Measurements from ENCODE around the gene RHOT1. TPM values are rescaled to one million over a fixed set of nuclear protein-coding genes. Genes with fewer than 3 reads are reported as not detected.

Gene RHOT1
- total RNA-seq, 5 donors from 2014 or later (not counting 1 experiment from before 2014, with no cell fraction given) = 18.7 to 26.8 (median 24.1) TPM

GRCh38 chr17:32215696-32216095 is 73.4 kb downstream of the RHOT1 start:
- Mint-ChIP-seq H3K27me3 (no peaks in the 10 kb centered on the region), H3K27ac (no peak overlapping the region), H3K4me3 (no peak overlapping the region), H3K9me3 (no peaks in the 10 kb centered on the region), H3K36me3 (peaks cover 34% of the 10 kb centered on the region), H3K4me1 (peaks cover 0 to 4% (median 1%) of the 10 kb centered on the region in 3 donors)
- ChIA-PET POLR2A (interaction anchor here (0.6 to 0.7 kb wide), 2 partner anchors 13 to 896 kb away, joined by 3 to 6 read pairs; no protein-coding TSS in a partner anchor), CTCF (no interaction called here)
- H3K36me3 ChIP-seq (ENCODE audit: control insufficient read depth in 2 of 2, extremely low read depth in 1 of 2, insufficient read depth in 1 of 2, low read length in 1 of 2) = peaks cover 0 to 7% of the 10 kb centered on the region in 2 donors
- no peak overlapping the region for H3K27ac ChIP-seq (ENCODE audit: low read length)
- no peaks in the 10 kb centered on the region for H3K9me3 ChIP-seq
- no peak overlapping the region for H3K4me3 ChIP-seq (ENCODE audit: control insufficient read depth in 1 of 2, extremely low read depth in 1 of 2, low read length in 1 of 2)
- ATAC-seq (replicated peaks in 1 of 4) = no peak
- H3K27me3 ChIP-seq (replicated peaks in 1 of 2; ENCODE audit: control insufficient read depth in 2 of 2, extremely low read depth in 1 of 2, insufficient read depth in 2 of 2, low read length in 1 of 2) = no peaks in the 10 kb centered on the region
- no peak for DNase-seq
- H3K4me1 ChIP-seq (ENCODE audit: control insufficient read depth in 1 of 2, extremely low read depth in 1 of 2, insufficient read depth in 2 of 2, low read length in 2 of 2) = no peaks in the 10 kb centered on the region
- no CpG with 5 or more reads among the region's 3 CpGs for WGBS (ENCODE audit: insufficient coverage)

- POLR2A ChIA-PET = interaction anchor here (0.6 kb wide), 2 partner anchors 13 to 843 kb away, joined by 3 to 5 read pairs; no protein-coding TSS in a partner anchor
- no peaks in the 10 kb centered on the region for H3K27me3 ChIP-seq (replicated peaks in 1 of 2; ENCODE audit: control insufficient read depth in 2 of 2, extremely low read depth in 1 of 2, insufficient read depth in 2 of 2, low read length in 1 of 2)
- H3K9me3 Mint-ChIP-seq = no peaks in the 10 kb centered on the region
- DNase-seq = no peak
- H3K4me1 ChIP-seq (ENCODE audit: control insufficient read depth in 1 of 2, extremely low read depth in 1 of 2, insufficient read depth in 2 of 2, low read length in 2 of 2) = no peaks in the 10 kb centered on the region
- H3K36me3 ChIP-seq (ENCODE audit: control insufficient read depth in 2 of 2, extremely low read depth in 1 of 2, insufficient read depth in 1 of 2, low read length in 1 of 2) = peaks cover 0 to 9% of the 10 kb centered on the region in 2 donors
- CTCF ChIA-PET = interaction anchor here in 1 of 2 donors (0.6 kb wide), 3 partner anchors 9 to 20 kb away, joined by 3 read pairs; no protein-coding TSS in a partner anchor
- no peak overlapping the region for H3K27ac Mint-ChIP-seq
- whole genome bisulfite sequencing (ENCODE audit: insufficient coverage) = 83% methylated on average over 1 of the region's 3 CpGs
- H3K9me3 ChIP-seq = no peaks in the 10 kb centered on the region
- H3K27me3 Mint-ChIP-seq = no peaks in the 10 kb centered on the region
- H3K4me3 ChIP-seq (ENCODE audit: control insufficient read depth in 1 of 2, extremely low read depth in 1 of 2, low read length in 1 of 2) = no peak overlapping the region
- no peak for ATAC-seq (replicated peaks in 1 of 4)
- no peak overlapping the region for H3K4me3 Mint-ChIP-seq
- no peak overlapping the region for H3K27ac ChIP-seq (ENCODE audit: low read length)
- H3K4me1 Mint-ChIP-seq = peaks cover 0 to 7% (median 1%) of the 10 kb centered on the region in 3 donors
- H3K36me3 Mint-ChIP-seq = peaks cover 12% of the 10 kb centered on the region
These were observed 80.3 kb downstream of the RHOT1 start for GRCh38 chr17:32222621-32223020.

GRCh38 chr17:32223703-32224102 is 81.4 kb downstream of the RHOT1 start:
- 67% methylated on average over 1 of the region's 3 CpGs for WGBS (ENCODE audit: insufficient coverage)
- H3K4me3 ChIP-seq (ENCODE audit: control insufficient read depth in 1 of 2, extremely low read depth in 1 of 2, low read length in 1 of 2) = no peak overlapping the region
- H3K27ac Mint-ChIP-seq = no peak overlapping the region
- no peaks in the 10 kb centered on the region for H3K9me3 Mint-ChIP-seq
- ATAC-seq (replicated peaks in 1 of 4) (no peak), DNase-seq (no peak)
- H3K27me3 Mint-ChIP-seq = no peaks in the 10 kb centered on the region
- CTCF ChIA-PET = no interaction called here
- H3K36me3 Mint-ChIP-seq = peaks cover 15% of the 10 kb centered on the region
- no peaks in the 10 kb centered on the region for H3K9me3 ChIP-seq
- POLR2A ChIA-PET = no interaction called here
- no peak overlapping the region for H3K27ac ChIP-seq (ENCODE audit: low read length)
- peaks cover 0 to 7% (median 1%) of the 10 kb centered on the region in 3 donors for H3K4me1 Mint-ChIP-seq
- no peaks in the 10 kb centered on the region for H3K27me3 ChIP-seq (replicated peaks in 1 of 2; ENCODE audit: control insufficient read depth in 2 of 2, extremely low read depth in 1 of 2, insufficient read depth in 2 of 2, low read length in 1 of 2)
- H3K36me3 ChIP-seq (ENCODE audit: control insufficient read depth in 2 of 2, extremely low read depth in 1 of 2, insufficient read depth in 1 of 2, low read length in 1 of 2) = peaks cover 0 to 6% of the 10 kb centered on the region in 2 donors
- no peak overlapping the region for H3K4me3 Mint-ChIP-seq
- no peaks in the 10 kb centered on the region for H3K4me1 ChIP-seq (ENCODE audit: control insufficient read depth in 1 of 2, extremely low read depth in 1 of 2, insufficient read depth in 2 of 2, low read length in 2 of 2)

GRCh38 chr17:32226886-32227285 is 84.6 kb downstream of the RHOT1 start:
- ChIA-PET CTCF (no interaction called here), POLR2A (no interaction called here)
- peaks cover 9% of the 10 kb centered on the region for H3K36me3 Mint-ChIP-seq
- no peak overlapping the region for H3K4me3 Mint-ChIP-seq
- DNase-seq (no peak), ATAC-seq (replicated peaks in 1 of 4) (no peak)
- H3K4me1 ChIP-seq (ENCODE audit: control insufficient read depth in 1 of 2, extremely low read depth in 1 of 2, insufficient read depth in 2 of 2, low read length in 2 of 2) = no peaks in the 10 kb centered on the region
- no CpG with 5 or more reads among the region's 3 CpGs for WGBS (ENCODE audit: insufficient coverage)
- no peaks in the 10 kb centered on the region for H3K9me3 ChIP-seq
- no peaks in the 10 kb centered on the region for H3K27me3 ChIP-seq (replicated peaks in 1 of 2; ENCODE audit: control insufficient read depth in 2 of 2, extremely low read depth in 1 of 2, insufficient read depth in 2 of 2, low read length in 1 of 2)
- no peaks in the 10 kb centered on the region for H3K27me3 Mint-ChIP-seq
- no peak overlapping the region for H3K27ac Mint-ChIP-seq
- peaks cover 0 to 2% (median under 1%) of the 10 kb centered on the region in 3 donors for H3K4me1 Mint-ChIP-seq
- no peaks in the 10 kb centered on the region for H3K9me3 Mint-ChIP-seq
- no peak overlapping the region for H3K27ac ChIP-seq (ENCODE audit: low read length)
- no peak overlapping the region for H3K4me3 ChIP-seq (ENCODE audit: control insufficient read depth in 1 of 2, extremely low read depth in 1 of 2, low read length in 1 of 2)
- peaks cover 0 to 6% of the 10 kb centered on the region in 2 donors for H3K36me3 ChIP-seq (ENCODE audit: control insufficient read depth in 2 of 2, extremely low read depth in 1 of 2, insufficient read depth in 1 of 2, low read length in 1 of 2)

- Mint-ChIP-seq H3K36me3 (peaks cover 9% of the 10 kb centered on the region), H3K4me3 (no peak overlapping the region), H3K27ac (no peak overlapping the region), H3K27me3 (no peaks in the 10 kb centered on the region), H3K4me1 (peaks cover 6 to 7% (median 6%) of the 10 kb centered on the region in 3 donors), H3K9me3 (no peaks in the 10 kb centered on the region)
- DNase-seq (no peak), ATAC-seq (replicated peaks in 1 of 4) (no peak)
- no peaks in the 10 kb centered on the region for H3K4me1 ChIP-seq (ENCODE audit: control insufficient read depth in 1 of 2, extremely low read depth in 1 of 2, insufficient read depth in 2 of 2, low read length in 2 of 2)
- WGBS (ENCODE audit: insufficient coverage) = 95% methylated on average over 9 of the region's 9 CpGs
- no peaks in the 10 kb centered on the region for H3K9me3 ChIP-seq
- H3K27ac ChIP-seq (ENCODE audit: low read length) = no peak overlapping the region
- peaks cover 0 to 6% of the 10 kb centered on the region in 2 donors for H3K36me3 ChIP-seq (ENCODE audit: control insufficient read depth in 2 of 2, extremely low read depth in 1 of 2, insufficient read depth in 1 of 2, low read length in 1 of 2)
- CTCF ChIA-PET = no interaction called here
- H3K27me3 ChIP-seq (replicated peaks in 1 of 2; ENCODE audit: control insufficient read depth in 2 of 2, extremely low read depth in 1 of 2, insufficient read depth in 2 of 2, low read length in 1 of 2) = no peaks in the 10 kb centered on the region
- H3K4me3 ChIP-seq (ENCODE audit: control insufficient read depth in 1 of 2, extremely low read depth in 1 of 2, low read length in 1 of 2) = no peak overlapping the region
- POLR2A ChIA-PET = no interaction called here
These were observed 85.6 kb downstream of the RHOT1 start for GRCh38 chr17:32227910-32228309.

- CTCF ChIA-PET = no interaction called here
- Histone ChIP-seq H3K36me3 (ENCODE audit: control insufficient read depth in 2 of 2, extremely low read depth in 1 of 2, insufficient read depth in 1 of 2, low read length in 1 of 2) (no peaks in the 10 kb centered on the region), H3K4me3 (ENCODE audit: control insufficient read depth in 1 of 2, extremely low read depth in 1 of 2, low read length in 1 of 2) (no peak overlapping the region), H3K9me3 (no peaks in the 10 kb centered on the region), H3K4me1 (ENCODE audit: control insufficient read depth in 1 of 2, extremely low read depth in 1 of 2, insufficient read depth in 2 of 2, low read length in 2 of 2) (no peaks in the 10 kb centered on the region), H3K27ac (ENCODE audit: low read length) (no peak overlapping the region), H3K27me3 (replicated peaks in 1 of 2; ENCODE audit: control insufficient read depth in 2 of 2, extremely low read depth in 1 of 2, insufficient read depth in 2 of 2, low read length in 1 of 2) (no peaks in the 10 kb centered on the region)
- no CpG with 5 or more reads among the region's 2 CpGs for WGBS (ENCODE audit: insufficient coverage)
- Mint-ChIP-seq H3K9me3 (no peaks in the 10 kb centered on the region), H3K27me3 (no peaks in the 10 kb centered on the region), H3K36me3 (peaks cover 3% of the 10 kb centered on the region), H3K4me3 (no peak overlapping the region), H3K27ac (no peak overlapping the region), H3K4me1 (peaks cover 9 to 11% (median 11%) of the 10 kb centered on the region in 3 donors)
- POLR2A ChIA-PET = no interaction called here
- no peak for ATAC-seq (replicated peaks in 1 of 4)
- DNase-seq = no peak
These were observed 93.3 kb downstream of the RHOT1 start for GRCh38 chr17:32235588-32235987.

GRCh38 chr17:32239456-32239855 is 97.2 kb downstream of the RHOT1 start:
- no peak overlapping the region for H3K4me3 ChIP-seq (ENCODE audit: control insufficient read depth in 1 of 2, extremely low read depth in 1 of 2, low read length in 1 of 2)
- CTCF ChIA-PET = no interaction called here
- no peaks in the 10 kb centered on the region for H3K9me3 ChIP-seq
- DNase-seq = no peak
- Mint-ChIP-seq H3K27me3 (no peaks in the 10 kb centered on the region), H3K36me3 (peaks cover 7% of the 10 kb centered on the region), H3K9me3 (no peaks in the 10 kb centered on the region), H3K27ac (no peak overlapping the region), H3K4me3 (no peak overlapping the region), H3K4me1 (no peaks in the 10 kb centered on the region)
- no peaks in the 10 kb centered on the region for H3K27me3 ChIP-seq (replicated peaks in 1 of 2; ENCODE audit: control insufficient read depth in 2 of 2, extremely low read depth in 1 of 2, insufficient read depth in 2 of 2, low read length in 1 of 2)
- H3K36me3 ChIP-seq (ENCODE audit: control insufficient read depth in 2 of 2, extremely low read depth in 1 of 2, insufficient read depth in 1 of 2, low read length in 1 of 2) = no peaks in the 10 kb centered on the region
- no peaks in the 10 kb centered on the region for H3K4me1 ChIP-seq (ENCODE audit: control insufficient read depth in 1 of 2, extremely low read depth in 1 of 2, insufficient read depth in 2 of 2, low read length in 2 of 2)
- 57% methylated on average over 2 of the region's 2 CpGs for WGBS (ENCODE audit: insufficient coverage)
- H3K27ac ChIP-seq (ENCODE audit: low read length) = no peak overlapping the region
- ATAC-seq (replicated peaks in 1 of 4) = no peak
- POLR2A ChIA-PET = interaction anchor here in 1 of 2 donors (0.7 kb wide), 1 partner anchor 144 kb away, joined by 9 read pairs; no protein-coding TSS in a partner anchor
